WTC11 (cell line): ENCODE measurements around the gene PTPRCAP. TPM values are rescaled to one million over a fixed set of nuclear protein-coding genes. Genes with fewer than 3 reads are reported as not detected.

Experiments
- ATAC-seq: fragments of 200-7000 bp; cut with Tn5 transposase; 2 replicates; pipeline ENCODE4 v1.10.0; 2021; ENCODE audit warnings: mild to moderate bottlenecking, moderate library complexity
- CTCF ChIA-PET: fragments of 300-600 bp; sonication (Branson Sonifier 250); formaldehyde crosslinking; loops from one replicate; lab custom pipeline; 2021; ENCODE audit warnings: antibody characterized with exemption; lab: Charles Lee
- POLR2A ChIA-PET: fragments of 350-600 bp; sonication (Branson Sonifier 250); formaldehyde crosslinking; loops from one replicate; lab custom pipeline; 2021; ENCODE audit warnings: antibody characterized with exemption; lab: Charles Lee
- DNase-seq: peaks from one replicate; pipeline ENCODE4 v3.0.0; 2021; ENCODE audit warnings: low spot score
- H3K27ac Mint-ChIP-seq: 2 replicates; pipeline ENCODE4 v1.8.0; 2021; ENCODE audit warnings: mixed read lengths
- H3K27me3 Mint-ChIP-seq: 2 replicates; pipeline ENCODE4 v1.8.0; 2021; ENCODE audit warnings: low read depth, mild to moderate bottlenecking, moderate library complexity, mixed read lengths
- H3K36me3 Mint-ChIP-seq: 2 replicates; pipeline ENCODE4 v1.8.0; 2021; ENCODE audit warnings: mixed read lengths
- H3K4me1 Mint-ChIP-seq: 2 replicates; pipeline ENCODE4 v1.8.0; 2022; ENCODE audit warnings: mixed read lengths
- H3K4me3 Mint-ChIP-seq: 2 replicates; pipeline ENCODE4 v1.8.0; 2021; ENCODE audit warnings: mild to moderate bottlenecking, moderate library complexity, mixed read lengths
- H3K9me3 Mint-ChIP-seq: 2 replicates; pipeline ENCODE4 v1.8.0; 2021; ENCODE audit warnings: mixed read lengths
- ATF1 ChIP-seq: sonication (generic); formaldehyde crosslinking; IDR thresholded peaks from 2 replicates; pipeline ENCODE4 v1.8.1; 2023; ENCODE audit warnings: mild to moderate bottlenecking, moderate library complexity, missing genetic modification reagents
- ATF2 ChIP-seq: sonication (generic); formaldehyde crosslinking; IDR thresholded peaks from 2 replicates; pipeline ENCODE4 v1.8.1; 2022; ENCODE audit warnings: low read depth, missing genetic modification reagents, borderline replicate concordance
- ATF3 ChIP-seq: sonication (generic); formaldehyde crosslinking; conservative IDR thresholded peaks from 2 replicates; pipeline ENCODE4 v1.8.1; 2022; ENCODE audit warnings: mild to moderate bottlenecking, missing genetic modification reagents
- CBFB ChIP-seq: sonication (generic); formaldehyde crosslinking; IDR thresholded peaks from 2 replicates; pipeline ENCODE4 v1.8.1; 2022; ENCODE audit warnings: mild to moderate bottlenecking, low read depth, missing genetic modification reagents
- CTCF ChIP-seq: fragments of 200-600 bp; IDR thresholded peaks from 2 replicates; pipeline ENCODE4 v1.8.0; 2022; ENCODE audit warnings: antibody characterized with exemption
- ELF4 ChIP-seq: sonication (generic); formaldehyde crosslinking; IDR thresholded peaks from 2 replicates; pipeline ENCODE4 v1.8.1; 2022; ENCODE audit warnings: low read depth, mild to moderate bottlenecking, moderate library complexity, missing genetic modification reagents
- EMX1 ChIP-seq: fragments of 250-450 bp; sonication (Bioruptor Pico); IDR thresholded peaks from 2 replicates; pipeline ENCODE4 v1.8.0; 2021; ENCODE audit warnings: mild to moderate bottlenecking
- ESRRA ChIP-seq: sonication (generic); formaldehyde crosslinking; IDR thresholded peaks from 2 replicates; pipeline ENCODE4 v1.8.1; 2022; ENCODE audit warnings: mild to moderate bottlenecking, missing genetic modification reagents, borderline replicate concordance
- ETV6 ChIP-seq: sonication (generic); formaldehyde crosslinking; IDR thresholded peaks from 2 replicates; pipeline ENCODE4 v1.8.1; 2022; ENCODE audit warnings: mild to moderate bottlenecking, missing genetic modification reagents
- FOXP4 ChIP-seq: sonication (generic); formaldehyde crosslinking; IDR thresholded peaks from 2 replicates; pipeline ENCODE4 v1.8.0; 2022; ENCODE audit warnings: mild to moderate bottlenecking, missing genetic modification reagents
- GTF2I ChIP-seq: fragments of 250-450 bp; sonication (Bioruptor Pico); conservative IDR thresholded peaks from 2 replicates; pipeline ENCODE4 v1.4.0; 2021; ENCODE audit warnings: mild to moderate bottlenecking
- NFATC4 ChIP-seq: fragments of 250-450 bp; sonication (Bioruptor Pico); IDR thresholded peaks from 2 replicates; pipeline ENCODE4 v1.9.0; 2021; ENCODE audit warnings: mild to moderate bottlenecking
- PRDM15 ChIP-seq: sonication (generic); formaldehyde crosslinking; IDR thresholded peaks from 2 replicates; pipeline ENCODE4 v1.8.0; 2022; ENCODE audit warnings: missing genetic modification reagents
- STAT6 ChIP-seq: sonication (generic); formaldehyde crosslinking; conservative IDR thresholded peaks from 2 replicates; pipeline ENCODE4 v1.8.1; 2023; ENCODE audit warnings: mild to moderate bottlenecking, low read depth, missing genetic modification reagents, moderate library complexity
- ZNF396 ChIP-seq: fragments of 250-450 bp; sonication (Bioruptor Pico); IDR thresholded peaks from 2 replicates; pipeline ENCODE4 v1.8.0; 2021; ENCODE audit warnings: mild to moderate bottlenecking, moderate library complexity, borderline replicate concordance
- ZNF671 ChIP-seq: fragments of 250-450 bp; sonication (Bioruptor Pico); IDR thresholded peaks from 2 replicates; pipeline ENCODE4 v1.8.0; 2021; ENCODE audit warnings: mild to moderate bottlenecking
- total RNA-seq: library from RNA; stranded (reverse); gene quantifications from 3 replicates; pipeline ENCODE4 v1.2.3, GENCODE V29; 2021

Gene PTPRCAP
- total RNA-seq, 1 experiment from 2014 or later: 3.6 TPM

DNA sequence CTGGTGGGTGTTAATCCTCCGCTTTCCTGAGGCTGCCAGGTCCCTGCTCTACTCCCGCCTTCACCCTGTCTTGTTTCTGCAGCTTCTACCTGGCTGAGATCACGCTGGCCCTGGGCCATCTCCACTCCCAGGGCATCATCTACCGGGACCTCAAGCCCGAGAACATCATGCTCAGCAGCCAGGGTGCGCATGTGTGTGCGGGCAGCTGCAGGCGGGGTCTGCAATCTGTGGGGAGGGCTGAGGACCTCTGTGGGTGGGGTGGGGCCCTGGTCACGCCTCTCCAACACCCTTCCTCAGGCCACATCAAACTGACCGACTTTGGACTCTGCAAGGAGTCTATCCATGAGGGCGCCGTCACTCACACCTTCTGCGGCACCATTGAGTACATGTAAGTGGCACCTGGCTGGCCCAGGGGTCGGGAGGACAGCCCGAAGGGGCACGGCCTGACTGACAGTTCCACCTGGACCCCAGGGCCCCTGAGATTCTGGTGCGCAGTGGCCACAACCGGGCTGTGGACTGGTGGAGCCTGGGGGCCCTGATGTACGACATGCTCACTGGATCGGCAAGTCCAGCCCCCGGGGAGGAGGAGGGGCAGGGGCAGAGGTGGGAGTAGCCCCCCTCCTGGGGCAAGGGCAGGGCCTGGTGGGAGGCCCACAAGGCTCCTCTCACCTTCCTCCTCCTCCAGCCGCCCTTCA is 4.7 kb downstream of the PTPRCAP start (continued):
- TF ChIP-seq ATF3 (CRISPR knock-in tag) (no peak), ESRRA (CRISPR knock-in tag) (no peak), ETV6 (CRISPR knock-in tag) (no peak), FOXP4 (CRISPR knock-in tag) (no peak), NFATC4 (CRISPR knock-in tag) (no peak), ATF2 (CRISPR knock-in tag) (no peak), CTCF (no peak), ATF1 (no peak)

GRCh38 chr11:67431346-67432249 is 5.9 kb downstream of the PTPRCAP start:
- Mint-ChIP-seq H3K27me3 (no peaks in the 10 kb centered on the region), H3K4me1 (peaks cover 9% of the 10 kb centered on the region), H3K9me3 (no peaks in the 10 kb centered on the region), H3K27ac (peak overlapping the region; percentile 14; the same call in 1 of the 2 replicates), H3K36me3 (peaks cover 9% of the 10 kb centered on the region), H3K4me3 (0 out of 2 replicates have a peak overlapping the region, but pooled peaks have one; percentile 3)
- DNase-seq (no peak), ATAC-seq (no peak)
- ChIA-PET POLR2A (no interaction called here), CTCF (interaction anchor here (4.5 kb wide), 1 partner anchor 30 kb away, joined by 23 read pairs; the partner anchor contains the start of gene PPP1CA)
- no peak for TF ChIP-seq EMX1 (CRISPR knock-in tag)
- no peak for TF ChIP-seq FOXP4 (CRISPR knock-in tag)
- no peak for TF ChIP-seq CBFB (CRISPR knock-in tag)
- TF ChIP-seq ZNF671: no peak
- no peak for TF ChIP-seq ELF4 (CRISPR knock-in tag)
- TF ChIP-seq ESRRA (CRISPR knock-in tag): no peak
- no peak for TF ChIP-seq ZNF396
- no peak for TF ChIP-seq GTF2I (CRISPR knock-in tag)
- TF ChIP-seq STAT6 (CRISPR knock-in tag): no peak
- no peak for TF ChIP-seq PRDM15 (CRISPR knock-in tag)
